Measurements from ENCODE around the gene DGLUCY.

Gene DGLUCY

GRCh38 chr14:91256661-91257060, 142.8 kb downstream of the DGLUCY start (continued):
- TF ChIP-seq PRDM4 (tag by site-specific recombination; IDR thresholded peaks at IDR 0.05) (no peak), MZF1 (tag by site-specific recombination; IDR thresholded peaks at IDR 0.05; ENCODE audit: borderline replicate concordance) (no peak), ZNF629 (tag by site-specific recombination; IDR thresholded peaks at IDR 0.05) (no peak), ZBTB6 (tag by site-specific recombination; IDR thresholded peaks at IDR 0.05) (no peak), KLF17 (tag by site-specific recombination; IDR thresholded peaks at IDR 0.05) (no peak)

GRCh38 chr14:91257328-91258010, 143.6 kb downstream of the DGLUCY start:
- H3K27ac ChIP-seq (ENCODE audit: extremely low read depth, low read depth, low read length): no peak overlapping the region
- H3K9me3 ChIP-seq (ENCODE audit: control insufficient read depth, insufficient read depth, low read depth, low read length): no peaks in the 10 kb centered on the region
- 0 out of 2 replicates have a peak, but pooled peaks cover 8% of the 10 kb centered on the region for H3K4me1 ChIP-seq (ENCODE audit: control insufficient read depth, insufficient read depth, low read length)
- H3K36me3 ChIP-seq (ENCODE audit: control insufficient read depth in 2 of 2, insufficient read depth in 1 of 2, low read length in 2 of 2): no peaks in the 10 kb centered on the region
- POLR2A ChIA-PET: no interaction called here
- H3K4me3 ChIP-seq (ENCODE audit: low read depth, low read length): no peak overlapping the region
- CTCF ChIA-PET: interaction anchor here (2.1 to 3.0 kb wide), 2 partner anchors 29 to 80 kb away, joined by 5 to 10 read pairs; no protein-coding TSS in a partner anchor
- TF ChIP-seq ZNF366 (tag by site-specific recombination; conservative IDR thresholded peaks at IDR 0.05) (0 out of 2 replicates have a peak, but pooled peaks have one; percentile 17), ZNF600 (tag by site-specific recombination; IDR thresholded peaks at IDR 0.05) (peak; percentile 60), ZNF837 (tag by site-specific recombination; IDR thresholded peaks at IDR 0.05) (no peak), KLF1 (tag by site-specific recombination; IDR thresholded peaks at IDR 0.05) (no peak), ZIC2 (tag by site-specific recombination; IDR thresholded peaks at IDR 0.05) (peak; percentile 50; the same call in 1 of the 2 replicates), PATZ1 (tag by site-specific recombination; IDR thresholded peaks at IDR 0.05) (no peak), ZBTB17 (tag by site-specific recombination; IDR thresholded peaks at IDR 0.05) (peak; percentile 71; the same call in 1 of the 2 replicates), PRDM10 (tag by site-specific recombination; IDR thresholded peaks at IDR 0.05) (0 out of 2 replicates have a peak, but pooled peaks have one; percentile 17), ZNF571 (tag by site-specific recombination; IDR thresholded peaks at IDR 0.05) (no peak), ZNF792 (tag by site-specific recombination; IDR thresholded peaks at IDR 0.05) (no peak), ZSCAN5A (tag by site-specific recombination; IDR thresholded peaks at IDR 0.05) (no peak), ATF2 (tag by site-specific recombination; IDR thresholded peaks at IDR 0.05; ENCODE audit: low read depth) (peak; percentile 82), PRDM6 (tag by site-specific recombination; IDR thresholded peaks at IDR 0.05) (no peak), OVOL3 (tag by site-specific recombination; IDR thresholded peaks at IDR 0.05) (no peak)
